OCI-LY7 (cell line): ENCODE measurements around the gene ARMC7. TPM values are rescaled to one million over a fixed set of nuclear protein-coding genes. Genes with fewer than 3 reads are reported as not detected.
A peak's percentile ranks its signal among the peaks of the same experiment; 100 is the strongest.

ENCODE experiments used
- BruUV-seq: library from RNA; stranded (reverse); fragments of 400-500 nt; replicated peaks from 2 replicates; lab custom pipeline; 2021; lab: Mats Ljungman, UMichigan
- CTCF ChIA-PET: fragments of 300-600 bp; sonication (Branson Sonifier 250); formaldehyde crosslinking; loops from one replicate; lab custom pipeline; 2022; ENCODE audit warnings: antibody characterized with exemption; ENCODE audit not compliant: unreplicated experiment; lab: Charles Lee
- POLR2A ChIA-PET: fragments of 300-600 bp; sonication (Branson Sonifier 250); formaldehyde crosslinking; loops from one replicate; lab custom pipeline; 2022; ENCODE audit warnings: antibody characterized with exemption; lab: Charles Lee
- DNase-seq: peaks from one replicate; pipeline ENCODE4 v3.0.0-alpha.2; 2015; ENCODE audit warnings: low spot score
- H2AFZ ChIP-seq: fragments of 200-600 bp; sonication (generic), shearing (Covaris generic); 2 replicates; pipeline ENCODE4 v1.6.1; 2014; ENCODE audit warnings: mild to moderate bottlenecking, antibody characterized with exemption, low read length, moderate library complexity
- H3K27ac ChIP-seq: fragments of 200-600 bp; sonication (generic); 2 replicates; pipeline ENCODE4 v1.5.1; 2014; ENCODE audit warnings: mixed run types, low read depth, mild to moderate bottlenecking, moderate library complexity, low read length, inconsistent platforms; ENCODE audit not compliant: poor library complexity, severe bottlenecking
- H3K36me3 ChIP-seq: fragments of 200-600 bp; sonication (generic); 2 replicates; pipeline ENCODE4 v1.6.1; 2014; ENCODE audit warnings: mild to moderate bottlenecking, antibody characterized with exemption, low read length, moderate library complexity, mixed read lengths; ENCODE audit not compliant: insufficient read depth
- H3K4me1 ChIP-seq: fragments of 200-600 bp; sonication (generic); 2 replicates; pipeline ENCODE4 v1.5.1; 2014; ENCODE audit warnings: mild to moderate bottlenecking, low read length; ENCODE audit not compliant: insufficient read depth, poor library complexity, severe bottlenecking
- H3K4me2 ChIP-seq: fragments of 200-600 bp; sonication (generic); 2 replicates; pipeline ENCODE4 v1.6.1; 2014; ENCODE audit warnings: mild to moderate bottlenecking, low read length
- H3K4me3 ChIP-seq: fragments of 200-600 bp; sonication (generic); 2 replicates; pipeline ENCODE4 v1.5.1; 2014; ENCODE audit warnings: mild to moderate bottlenecking, low read depth, low read length; ENCODE audit not compliant: poor library complexity, severe bottlenecking
- H3K79me2 ChIP-seq: fragments of 200-600 bp; sonication (generic); 2 replicates; pipeline ENCODE4 v1.6.1; 2016; ENCODE audit warnings: low read depth, mild to moderate bottlenecking, low read length, moderate library complexity, mixed read lengths; ENCODE audit not compliant: insufficient read depth
- H3K9me2 ChIP-seq: fragments of 200-600 bp; sonication (generic); 2 replicates; pipeline ENCODE4 v1.6.1; 2016; ENCODE audit warnings: mild to moderate bottlenecking, low read length, mixed read lengths; ENCODE audit not compliant: insufficient read depth
- H3K9me3 ChIP-seq: fragments of 200-600 bp; sonication (generic); 2 replicates; pipeline ENCODE4 v1.6.1; 2014; ENCODE audit warnings: mild to moderate bottlenecking, mixed run types, low read length, mixed read lengths
- H4K20me1 ChIP-seq: fragments of 200-600 bp; sonication (generic); 2 replicates; pipeline ENCODE4 v1.6.1; 2014; ENCODE audit warnings: mild to moderate bottlenecking, antibody characterized with exemption, low read length, moderate library complexity, mixed read lengths; ENCODE audit not compliant: insufficient read depth
- CTCF ChIP-seq: fragments of 200-600 bp; sonication (generic); conservative IDR thresholded peaks from 2 replicates; pipeline ENCODE4 v1.5.1; 2014; ENCODE audit warnings: mild to moderate bottlenecking, antibody characterized with exemption, low read length, moderate library complexity, mixed read lengths
- EZH2phosphoT487 ChIP-seq: fragments of 200-600 bp; sonication (generic); IDR thresholded peaks from 2 replicates; pipeline ENCODE4 v1.6.1; 2018; ENCODE audit warnings: low read depth, borderline replicate concordance, mild to moderate bottlenecking, mixed run types, antibody characterized with exemption, low read length, moderate library complexity, mixed read lengths
- intact Hi-C: fragments of 100-400 bp; cut with micrococcal nuclease; formaldehyde crosslinking; loops from one replicate; pipeline ENCODE4 v1.10.0; 2022; ENCODE audit not compliant: unreplicated experiment
- total RNA-seq, 2 experiments: library from RNA; depleted of rRNA in 1 of 2; stranded (reverse); fragments of >200 nt in 1 of 2; shearing (Covaris generic) in 1 of 2; gene quantifications; 2 replicates each; pipeline ENCODE4 v1.2.3, GENCODE V29; 2014 to 2022

ARMC7 gene
- total RNA-seq, 2 experiments from 2014 or later, result 7.1 to 19.9 TPM

- Histone ChIP-seq H3K4me3 (peak overlapping the region; percentile 89), H3K4me2 (peak overlapping the region; percentile 76), H3K9me2 (no peaks in the 10 kb centered on the region), H4K20me1 (peaks cover 10% of the 10 kb centered on the region), H3K9me3 (no peaks in the 10 kb centered on the region), H2AFZ (no peak overlapping the region), H3K4me1 (peaks cover 36% of the 10 kb centered on the region), H3K36me3 (peaks cover 30% of the 10 kb centered on the region; the same call in 1 of the 2 replicates), H3K79me2 (peaks cover 17% of the 10 kb centered on the region), H3K27ac (no peak overlapping the region)
- TF ChIP-seq EZH2phosphoT487 (no peak), CTCF (no peak)
- POLR2A ChIA-PET, result interaction anchor here (0.5 to 2.3 kb wide), 5 partner anchors 7 to 117 kb away, joined by 4 to 11 read pairs (median 5); partner anchors contain the start of gene ARMC7
- no TSS peak for BruUV-seq
- CTCF ChIA-PET, result interaction anchor here (1.0 to 3.4 kb wide), 4 partner anchors 9 to 117 kb away, joined by 6 to 26 read pairs (median 6); partner anchors contain the start of gene MRPL58
- intact Hi-C loops, result loop anchor here (2.0 kb wide), 1 partner anchor 53 kb away; the partner anchor contains the start of gene SUMO2
- no peak for DNase-seq
These were observed 20.4 kb downstream of the ARMC7 start for GRCh38 chr17:75130059-75130631.

GRCh38 chr17:75130632-75131277 is 21.0 kb downstream of the ARMC7 start:
- TSS peak; percentile 69 for BruUV-seq
- Histone ChIP-seq H3K9me2 (no peaks in the 10 kb centered on the region), H3K36me3 (peaks cover 36% of the 10 kb centered on the region), H2AFZ (peak overlapping the region; percentile 61), H3K9me3 (no peaks in the 10 kb centered on the region), H3K27ac (peak overlapping the region; percentile 69), H3K79me2 (peaks cover 17% of the 10 kb centered on the region), H4K20me1 (peaks cover 10% of the 10 kb centered on the region), H3K4me3 (peak overlapping the region; percentile 89), H3K4me2 (peak overlapping the region; percentile 76), H3K4me1 (peaks cover 33% of the 10 kb centered on the region)
- CTCF ChIA-PET, result interaction anchor here (0.5 to 3.4 kb wide), 8 partner anchors 8 to 545 kb away, joined by 3 to 26 read pairs (median 6); partner anchors contain the start of gene MRPL58
- intact Hi-C loops, result loop anchor here (1.0 to 2.0 kb wide), 3 partner anchors 16 to 52 kb away; partner anchors contain the start of genes JPT1 and SUMO2
- TF ChIP-seq CTCF (peak; percentile 82), EZH2phosphoT487 (no peak)
- DNase-seq, result peak; percentile 82
- POLR2A ChIA-PET, result interaction anchor here (0.6 to 2.3 kb wide), 8 partner anchors 8 to 364 kb away, joined by 3 to 11 read pairs (median 6); partner anchors contain the start of genes ARMC7 and MRPL58
